HG02840 (cell line): ENCODE results near the gene PCDHGA6.
"Not testable (repeated sequence)": the region's sequence is repeated elsewhere in the genome, so short reads cannot be mapped to it uniquely, and the experiment has no call there.

Experiments
- ATAC-seq: cut with Tn5 transposase; IDR thresholded peaks from one replicate; pipeline ENCODE4 v1.9.1; 2021; ENCODE audit warnings: mild to moderate bottlenecking, moderate library complexity, moderate number of reproducible peaks; ENCODE audit not compliant: unreplicated experiment, low FRiP score

Gene PCDHGA6

GRCh38 chr5:141373673-141374317 is at the start of gene PCDHGA6:
Gene PCDHGA6 (plus strand): TSS chr5:141373891. CDS start chr5:141374084, 193 bp downstream.
- no peak for ATAC-seq

- ATAC-seq = peak; percentile 82
Measured at GRCh38 chr5:141326088-141326854, 47.4 kb upstream of the PCDHGA6 start.

GRCh38 chr5:141328231-141328630 is 45.5 kb upstream of the PCDHGA6 start:
- ATAC-seq = no peak

GRCh38 chr5:141330299-141331080 is 43.2 kb upstream of the PCDHGA6 start, which contains the start of gene PCDHGA1:
Gene PCDHGA1 (plus strand): TSS chr5:141330514.
- ATAC-seq = no peak

GRCh38 chr5:141332571-141332970 is 41.1 kb upstream of the PCDHGA6 start:
- not testable (repeated sequence) for ATAC-seq

- ATAC-seq = no peak
Measured at GRCh38 chr5:141338538-141339306, 35.0 kb upstream of the PCDHGA6 start, which contains the start of gene PCDHGA2. Gene PCDHGA2 (plus strand): TSS chr5:141338760.

GRCh38 chr5:141340781-141341354 is 32.8 kb upstream of the PCDHGA6 start:
- not testable (repeated sequence) for ATAC-seq

GRCh38 chr5:141342773-141343172 is 30.9 kb upstream of the PCDHGA6 start:
- ATAC-seq = no peak

GRCh38 chr5:141343242-141343952 is 30.3 kb upstream of the PCDHGA6 start, which contains the start of gene PCDHGA3:
Gene PCDHGA3 (plus strand): TSS chr5:141343829. CDS start chr5:141344034, 205 bp downstream.
- no peak for ATAC-seq

GRCh38 chr5:141343953-141344463 is 29.7 kb upstream of the PCDHGA6 start:
- no peak for ATAC-seq

GRCh38 chr5:141345327-141345726 is 28.4 kb upstream of the PCDHGA6 start:
- ATAC-seq = no peak

GRCh38 chr5:141346017-141346416 is 27.7 kb upstream of the PCDHGA6 start:
- not testable (repeated sequence) for ATAC-seq

GRCh38 chr5:141349917-141350619 is 23.6 kb upstream of the PCDHGA6 start, which contains the start of gene PCDHGB1:
Gene PCDHGB1 (plus strand): TSS chr5:141350099. CDS start chr5:141350261, 162 bp downstream.
- no peak for ATAC-seq

GRCh38 chr5:141351591-141351990 is 22.1 kb upstream of the PCDHGA6 start:
- ATAC-seq = no peak

GRCh38 chr5:141354900-141355469 is 18.7 kb upstream of the PCDHGA6 start, which contains the start of gene PCDHGA4:
Gene PCDHGA4 (plus strand): TSS chr5:141355021. CDS start chr5:141355108, 87 bp downstream.
- ATAC-seq = no peak

GRCh38 chr5:141355641-141356040 is 18.1 kb upstream of the PCDHGA6 start:
- no peak for ATAC-seq

- ATAC-seq = no peak
Measured at GRCh38 chr5:141356133-141356532, 17.6 kb upstream of the PCDHGA6 start.

GRCh38 chr5:141356950-141357349 is 16.7 kb upstream of the PCDHGA6 start:
- no peak for ATAC-seq
